Stromal cell of bone marrow (primary cell): Measurements from ENCODE around the gene PLSCR3.

Source experiments
- DNase-seq: peaks from one replicate; pipeline ENCODE4 v3.0.0-alpha.2; 2012; ENCODE audit warnings: low read depth

Gene PLSCR3

DNA sequence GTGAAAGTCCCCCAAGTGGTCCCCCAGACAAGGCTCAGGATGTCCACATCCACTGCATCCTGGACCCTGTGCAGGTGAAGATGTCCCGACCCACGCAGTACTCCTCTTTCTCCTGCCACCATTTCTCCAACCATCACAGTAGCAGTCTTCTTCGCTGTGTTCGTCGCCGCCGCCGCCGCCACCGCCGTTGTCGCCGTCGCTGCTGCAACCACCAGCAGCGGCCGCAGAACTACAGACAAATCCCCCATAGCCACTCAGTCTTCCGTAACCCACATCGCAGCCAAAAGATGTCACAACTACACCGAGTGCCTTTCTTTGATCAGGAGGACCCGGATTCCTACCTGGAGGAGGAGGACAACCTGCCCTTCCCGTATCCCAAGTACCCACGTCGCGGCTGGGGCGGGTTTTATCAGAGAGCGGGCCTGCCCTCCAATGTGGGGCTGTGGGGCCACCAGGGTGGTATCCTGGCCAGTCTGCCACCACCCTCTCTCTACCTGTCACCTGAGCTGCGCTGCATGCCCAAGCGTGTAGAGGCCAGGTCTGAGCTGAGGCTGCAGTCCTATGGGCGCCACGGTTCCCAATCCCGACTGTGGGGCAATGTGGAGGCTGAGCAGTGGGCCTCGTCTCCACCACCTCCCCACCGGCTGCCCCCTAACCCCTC is 32.0 kb upstream of the PLSCR3 start:
- DNase-seq, result no peak

DNA sequence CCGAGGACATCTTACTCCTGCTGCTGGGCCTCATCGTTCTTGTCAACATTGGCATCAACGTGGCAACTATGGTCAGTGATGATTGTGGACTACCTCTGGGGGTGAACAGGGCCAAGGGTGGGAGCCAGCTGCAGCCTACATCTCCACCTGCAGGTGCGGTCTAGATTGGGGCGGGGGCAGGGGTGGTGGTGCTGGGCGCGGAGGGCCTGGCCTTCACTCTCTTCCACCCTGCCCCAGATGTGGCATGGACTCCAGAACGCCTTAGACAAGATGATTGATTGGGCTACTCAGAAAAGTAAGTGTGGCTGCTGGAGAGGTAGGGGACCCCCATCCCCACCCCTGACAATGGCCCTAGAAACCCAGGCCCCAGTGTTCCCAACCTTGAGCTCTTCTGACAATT is 31.4 kb upstream of the PLSCR3 start:
- DNase-seq, result no peak

DNA sequence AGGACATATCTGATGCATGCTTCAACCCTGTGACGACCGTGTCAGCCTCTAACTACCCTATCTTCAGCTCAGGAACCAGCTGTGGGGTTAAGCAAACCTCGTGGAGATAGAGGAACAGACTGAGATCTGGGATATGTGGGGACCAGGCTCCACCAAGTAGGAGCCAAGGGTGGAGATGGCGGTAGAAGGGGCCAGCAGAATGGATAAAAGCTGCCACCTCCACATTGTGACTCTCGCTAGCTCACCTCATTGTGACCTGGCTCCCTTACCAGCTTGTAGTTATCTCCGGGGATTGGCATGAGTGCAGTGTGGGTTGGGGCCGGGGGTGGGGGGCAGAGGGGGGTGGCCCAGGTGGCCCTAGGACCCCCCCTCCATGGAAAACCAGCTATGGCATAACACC is 31.0 kb upstream of the PLSCR3 start, which contains the start of gene SPEM2:
TSS of gene SPEM2 (plus strand) at position 301 of the 400 bp plus-strand sequence. CDS start at position 374, 73 bp downstream.
- DNase-seq, result no peak

DNA sequence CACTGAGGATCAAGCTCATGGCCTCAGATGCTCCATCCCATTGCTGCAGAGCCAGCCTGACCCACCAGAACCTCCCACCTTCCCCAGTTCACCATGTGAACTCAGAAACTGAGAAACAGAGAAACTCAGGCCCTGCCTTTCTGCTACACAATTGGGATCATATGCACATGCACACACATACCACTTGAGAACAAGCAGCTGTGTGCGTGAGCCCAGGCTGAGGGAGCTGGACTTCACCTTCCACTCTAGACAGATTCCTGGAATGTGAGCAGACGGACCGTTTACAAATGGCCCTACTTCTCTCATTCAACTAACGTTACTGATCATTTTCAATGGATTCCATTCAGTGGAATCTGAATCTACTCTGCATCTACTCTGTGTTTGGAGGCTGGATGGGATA is 29.4 kb upstream of the PLSCR3 start:
- no peak for DNase-seq

DNA sequence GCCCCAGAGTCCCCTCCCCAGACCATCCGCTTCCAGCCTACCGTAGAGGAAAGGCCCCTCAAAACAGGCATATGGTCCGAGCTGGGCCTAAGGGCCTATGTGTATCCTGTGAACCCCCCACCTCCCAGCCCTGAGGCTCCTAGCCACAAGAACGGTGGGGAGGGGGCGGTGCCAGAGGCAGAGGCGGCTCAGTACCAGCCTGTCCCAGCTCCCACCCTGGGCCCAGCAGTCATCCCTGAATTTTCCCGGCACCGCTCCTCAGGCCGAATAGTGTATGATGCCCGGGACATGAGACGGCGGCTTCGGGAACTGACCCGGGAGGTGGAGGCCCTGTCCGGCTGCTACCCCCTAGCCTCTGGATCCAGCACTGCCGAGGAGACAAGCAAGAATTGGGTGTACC is 26.9 kb upstream of the PLSCR3 start:
- DNase-seq, result no peak

DNA sequence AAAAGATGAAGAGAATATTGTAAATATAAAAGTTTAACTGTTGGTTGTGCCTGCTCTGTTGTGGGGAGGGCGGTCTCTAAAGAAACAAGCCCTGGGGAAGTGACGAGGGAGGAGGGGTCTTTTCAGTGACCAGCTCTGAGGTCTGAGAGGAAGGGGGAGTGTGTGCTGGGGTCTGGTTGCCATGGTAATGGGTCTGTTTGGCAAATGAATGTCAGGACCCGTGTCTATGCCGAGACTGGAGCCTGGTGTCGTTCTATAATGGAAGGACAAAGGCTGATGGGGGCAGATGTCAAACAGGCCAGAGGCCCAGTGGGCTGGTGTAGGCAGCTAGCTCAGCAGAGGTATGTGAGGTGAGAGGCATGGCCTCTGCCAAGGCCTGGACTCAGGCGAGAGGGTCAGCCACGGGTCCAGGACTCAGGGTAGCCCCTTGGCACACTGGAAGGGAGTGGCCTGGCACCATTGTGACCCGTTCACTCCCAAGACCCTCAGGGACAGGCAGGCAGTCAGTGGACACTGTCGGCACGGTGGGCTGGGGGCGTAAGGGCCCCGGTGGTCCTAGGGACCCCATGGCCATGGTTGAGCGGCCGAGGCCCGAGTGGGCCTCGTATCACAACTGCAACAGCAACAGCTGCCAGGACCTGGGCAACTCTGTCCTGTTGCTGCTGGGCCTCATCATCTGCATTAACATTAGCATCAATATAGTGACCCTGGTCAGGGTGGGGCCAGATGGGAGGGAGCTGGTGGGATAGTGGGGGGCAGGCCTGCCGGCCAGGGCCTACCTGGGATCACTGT is 25.7 kb upstream of the PLSCR3 start, which contains the start of gene SPEM1:
TSS of gene SPEM1 (plus strand) at position 506 of the 792 bp plus-strand sequence. CDS start at position 567, 61 bp downstream.
- DNase-seq, result no peak

DNA sequence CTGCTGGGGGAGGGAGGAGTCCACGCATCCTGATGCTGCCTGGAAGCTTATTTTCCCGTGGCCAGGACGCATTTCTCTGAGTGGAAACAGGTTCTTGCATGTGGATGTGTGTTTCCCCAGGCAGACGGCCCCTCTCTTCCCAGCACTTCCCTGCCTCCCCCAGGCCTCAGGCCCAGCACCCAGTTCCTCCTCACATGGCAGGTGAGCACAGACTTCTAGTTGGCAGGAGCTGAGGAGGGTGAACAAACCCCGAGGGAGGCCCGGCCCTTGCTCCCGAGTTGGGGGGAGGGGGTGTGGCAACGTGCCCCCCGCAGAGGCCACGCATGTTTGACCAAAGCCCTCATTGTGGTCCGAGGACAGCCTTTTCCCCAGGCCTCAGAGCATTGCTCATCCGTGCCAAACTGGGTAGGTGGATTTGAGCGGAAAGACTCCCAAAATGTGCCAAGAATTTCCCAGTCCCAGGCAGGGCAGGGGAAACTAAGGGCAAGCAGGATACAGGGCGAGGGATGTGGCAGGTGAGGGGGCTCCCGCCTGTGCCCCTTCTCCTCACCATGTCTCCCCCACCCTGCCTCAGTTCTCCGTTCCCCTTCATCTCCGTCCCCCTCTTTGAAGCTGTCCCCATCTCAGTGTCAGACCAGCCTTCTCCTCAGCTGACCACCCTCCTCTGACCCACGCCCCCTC is 24.3 kb upstream of the PLSCR3 start:
- no peak for DNase-seq

DNA sequence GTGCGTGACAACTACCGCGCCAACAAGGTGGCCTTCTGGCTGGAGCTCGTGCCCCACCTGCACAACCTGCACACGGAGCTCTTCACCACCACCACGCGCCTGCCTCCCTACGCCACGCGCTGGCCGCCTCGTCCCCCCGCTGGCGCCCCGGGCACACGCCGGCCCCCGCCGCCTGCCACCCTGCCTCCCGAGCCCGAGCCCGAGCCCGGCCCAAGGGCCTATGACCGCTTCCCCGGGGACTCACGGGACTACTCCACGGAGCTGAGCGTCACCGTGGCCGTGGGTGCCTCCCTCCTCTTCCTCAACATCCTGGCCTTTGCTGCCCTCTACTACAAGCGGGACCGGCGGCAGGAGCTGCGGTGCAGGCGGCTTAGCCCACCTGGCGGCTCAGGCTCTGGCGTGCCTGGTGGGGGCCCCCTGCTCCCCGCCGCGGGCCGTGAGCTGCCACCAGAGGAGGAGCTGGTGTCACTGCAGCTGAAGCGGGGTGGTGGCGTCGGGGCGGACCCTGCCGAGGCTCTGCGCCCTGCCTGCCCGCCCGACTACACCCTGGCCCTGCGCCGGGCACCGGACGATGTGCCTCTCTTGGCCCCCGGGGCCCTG is 22.8 kb upstream of the PLSCR3 start:
- no peak for DNase-seq

DNA sequence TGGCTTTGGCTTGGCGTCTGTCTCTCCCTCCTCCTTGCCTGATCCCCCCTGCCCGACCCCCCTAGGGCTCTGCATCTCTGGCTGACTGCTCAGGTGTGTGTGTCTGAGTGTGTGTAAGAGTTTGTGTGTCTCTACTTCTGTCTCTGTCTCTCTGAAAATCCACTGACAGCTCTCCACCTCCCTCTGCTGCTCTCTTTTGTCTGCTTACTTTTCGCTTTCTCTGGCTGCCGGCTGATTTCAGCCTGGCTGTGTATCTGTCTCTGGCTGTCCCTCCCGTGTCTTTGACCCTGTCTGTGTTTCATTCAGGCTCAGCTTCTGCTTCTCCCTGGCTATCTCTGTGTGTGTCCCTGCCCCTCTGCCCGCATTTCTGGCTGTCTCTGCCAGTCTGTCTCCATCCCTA is 22.0 kb upstream of the PLSCR3 start:
- no peak for DNase-seq

DNA sequence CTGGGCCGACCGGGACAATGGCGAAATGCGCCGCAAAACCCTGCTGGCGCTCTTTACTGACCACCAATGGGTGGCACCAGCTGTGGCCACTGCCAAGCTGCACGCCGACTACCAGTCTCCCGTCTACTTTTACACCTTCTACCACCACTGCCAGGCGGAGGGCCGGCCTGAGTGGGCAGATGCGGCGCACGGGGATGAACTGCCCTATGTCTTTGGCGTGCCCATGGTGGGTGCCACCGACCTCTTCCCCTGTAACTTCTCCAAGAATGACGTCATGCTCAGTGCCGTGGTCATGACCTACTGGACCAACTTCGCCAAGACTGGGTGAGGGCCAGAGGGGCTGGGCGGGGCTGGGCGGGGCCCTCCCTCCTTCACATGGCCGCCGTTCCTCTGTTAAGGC is 21.5 kb upstream of the PLSCR3 start:
- DNase-seq, result no peak

DNA sequence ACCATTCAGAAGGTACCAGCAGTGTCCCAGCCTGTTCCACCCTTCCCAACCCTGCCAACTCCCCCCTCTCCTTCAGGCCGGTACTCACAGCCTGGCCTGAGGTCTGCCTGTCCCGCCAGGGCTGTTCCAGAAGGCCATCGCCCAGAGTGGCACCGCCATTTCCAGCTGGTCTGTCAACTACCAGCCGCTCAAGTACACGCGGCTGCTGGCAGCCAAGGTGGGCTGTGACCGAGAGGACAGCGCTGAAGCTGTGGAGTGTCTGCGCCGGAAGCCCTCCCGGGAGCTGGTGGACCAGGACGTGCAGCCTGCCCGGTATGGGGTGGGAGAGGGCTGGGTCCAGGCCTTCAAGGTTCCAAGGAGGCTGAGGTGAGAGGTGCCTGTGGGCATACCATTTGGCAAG is 20.5 kb upstream of the PLSCR3 start:
- DNase-seq, result no peak

DNA sequence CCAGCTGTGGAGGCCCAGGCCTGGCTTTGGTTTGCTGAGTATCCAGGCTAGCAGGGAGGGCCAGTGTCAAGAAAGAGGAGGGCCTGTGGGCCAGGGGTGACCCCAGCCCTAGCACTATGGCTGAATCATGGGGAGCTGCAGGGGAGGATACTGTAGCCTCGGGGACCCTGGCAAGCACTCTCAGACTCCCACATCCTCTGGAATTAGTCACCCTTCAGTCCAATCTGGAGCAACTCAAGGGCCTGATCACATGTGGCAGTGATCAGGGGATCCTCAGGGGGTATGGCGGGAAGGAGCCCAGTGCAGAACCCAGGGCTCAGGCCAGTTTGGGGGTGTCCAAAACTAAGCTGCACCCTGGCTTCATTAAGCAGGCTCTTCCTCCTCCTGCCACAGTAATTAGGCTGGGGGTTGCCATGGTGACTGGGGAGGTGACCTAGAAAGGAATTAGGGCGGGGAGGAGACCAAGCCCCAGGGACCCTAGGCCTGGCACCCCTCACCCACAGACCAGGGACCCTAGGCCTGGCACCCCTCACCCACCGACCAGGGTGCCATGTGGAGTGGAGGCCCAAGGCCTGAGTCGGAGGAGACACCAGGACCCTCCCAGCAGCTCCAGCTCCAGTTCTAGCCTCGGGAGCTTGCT is 19.1 kb upstream of the PLSCR3 start:
- DNase-seq, result no peak

DNA sequence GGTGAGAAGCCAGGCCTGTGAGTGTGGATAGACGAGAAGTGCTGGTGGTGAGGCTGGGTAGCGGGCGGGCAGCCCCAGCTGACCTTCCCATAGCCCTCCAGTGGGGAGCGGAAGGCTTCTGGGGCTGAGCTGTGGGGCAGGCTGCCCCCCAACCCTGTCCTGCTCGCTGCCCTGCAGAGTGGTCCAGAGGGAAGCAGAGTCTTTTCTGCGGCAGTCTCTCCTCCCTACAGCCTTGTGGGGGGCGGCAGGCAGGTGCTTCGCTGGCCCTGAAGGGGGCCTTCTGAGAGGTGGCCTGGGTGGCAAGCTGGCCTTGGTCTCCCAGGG is 17.1 kb upstream of the PLSCR3 start:
- no peak for DNase-seq

DNA sequence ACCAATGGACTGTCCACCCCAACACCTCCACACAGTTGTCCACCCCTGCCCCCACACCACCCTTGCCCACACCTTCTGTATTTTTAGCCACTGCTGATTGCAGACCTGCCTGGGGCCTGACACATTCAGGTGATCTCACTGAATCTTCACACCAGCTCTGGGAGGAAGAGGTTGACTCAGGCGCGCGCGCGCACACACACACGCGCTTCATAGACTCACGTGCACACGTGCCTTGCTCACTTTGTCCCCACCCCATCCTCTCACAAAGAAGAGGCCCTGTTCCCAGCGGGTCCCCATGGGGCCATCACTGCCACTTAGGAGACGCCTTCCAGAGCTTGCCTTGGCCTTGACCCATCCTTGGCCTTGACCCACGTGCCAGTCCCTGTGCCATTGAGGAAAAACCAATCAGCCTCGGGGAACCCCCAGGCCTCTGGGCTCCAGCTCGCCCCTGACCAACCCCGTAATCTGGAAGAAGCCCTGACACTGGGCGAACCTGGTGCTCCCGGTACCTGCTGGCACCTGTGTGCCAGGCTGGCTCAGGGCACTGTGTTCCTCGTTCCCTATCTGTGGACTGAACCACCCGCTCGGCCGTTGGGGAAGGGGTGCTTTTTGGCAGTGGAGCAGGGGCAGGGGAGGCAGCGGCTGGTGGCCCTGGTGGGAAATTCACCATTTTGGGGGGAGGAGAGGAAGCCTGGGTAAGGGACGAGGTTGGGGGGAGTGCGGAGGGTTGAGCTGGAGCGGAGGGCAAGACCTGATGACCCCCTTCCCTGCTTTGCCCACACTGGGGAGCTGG is 16.5 kb upstream of the PLSCR3 start:
- no peak for DNase-seq

DNA sequence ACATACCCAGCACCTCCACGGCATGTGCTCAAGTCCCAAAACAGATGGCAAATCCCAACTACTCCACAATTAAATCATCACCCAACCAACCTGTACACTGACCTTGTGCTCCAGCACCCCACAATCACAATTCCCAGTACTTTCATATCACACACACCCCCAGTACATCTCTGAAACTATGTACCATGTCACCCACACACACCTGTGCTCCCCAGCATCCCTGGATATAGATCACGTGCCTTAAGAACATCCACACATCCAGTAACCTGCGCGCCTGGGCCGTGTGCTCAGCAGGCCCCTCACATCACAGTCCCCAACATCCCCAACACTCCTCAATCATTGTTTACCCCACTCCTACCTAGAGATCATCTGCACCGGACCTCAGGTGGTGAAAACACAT is 15.4 kb upstream of the PLSCR3 start:
- no peak for DNase-seq

DNA sequence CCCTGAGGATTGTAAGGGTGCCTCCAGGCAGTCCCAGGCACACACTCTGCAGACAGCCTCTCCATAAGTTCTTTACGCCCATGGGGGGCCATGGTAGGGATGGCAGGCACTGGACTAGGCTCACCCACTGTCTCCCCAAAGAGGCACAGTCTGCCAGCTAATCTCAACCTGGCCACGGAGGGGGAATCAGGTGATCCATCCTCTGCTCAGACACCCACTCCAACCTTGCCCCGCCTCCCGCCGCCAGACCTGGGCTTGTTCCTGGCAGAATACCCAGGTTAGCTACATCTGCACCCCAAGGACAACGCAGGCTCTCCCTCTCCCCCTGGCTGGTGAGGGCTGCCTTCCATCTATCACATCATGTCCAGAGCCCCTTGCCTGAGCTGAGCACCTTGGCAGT is 14.5 kb upstream of the PLSCR3 start:
- DNase-seq, result no peak

DNA sequence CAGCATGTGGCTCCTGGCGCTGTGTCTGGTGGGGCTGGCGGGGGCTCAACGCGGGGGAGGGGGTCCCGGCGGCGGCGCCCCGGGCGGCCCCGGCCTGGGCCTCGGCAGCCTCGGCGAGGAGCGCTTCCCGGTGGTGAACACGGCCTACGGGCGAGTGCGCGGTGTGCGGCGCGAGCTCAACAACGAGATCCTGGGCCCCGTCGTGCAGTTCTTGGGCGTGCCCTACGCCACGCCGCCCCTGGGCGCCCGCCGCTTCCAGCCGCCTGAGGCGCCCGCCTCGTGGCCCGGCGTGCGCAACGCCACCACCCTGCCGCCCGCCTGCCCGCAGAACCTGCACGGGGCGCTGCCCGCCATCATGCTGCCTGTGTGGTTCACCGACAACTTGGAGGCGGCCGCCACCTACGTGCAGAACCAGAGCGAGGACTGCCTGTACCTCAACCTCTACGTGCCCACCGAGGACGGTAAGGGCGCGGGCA is 14.0 kb upstream of the PLSCR3 start:
- no peak for DNase-seq

DNA sequence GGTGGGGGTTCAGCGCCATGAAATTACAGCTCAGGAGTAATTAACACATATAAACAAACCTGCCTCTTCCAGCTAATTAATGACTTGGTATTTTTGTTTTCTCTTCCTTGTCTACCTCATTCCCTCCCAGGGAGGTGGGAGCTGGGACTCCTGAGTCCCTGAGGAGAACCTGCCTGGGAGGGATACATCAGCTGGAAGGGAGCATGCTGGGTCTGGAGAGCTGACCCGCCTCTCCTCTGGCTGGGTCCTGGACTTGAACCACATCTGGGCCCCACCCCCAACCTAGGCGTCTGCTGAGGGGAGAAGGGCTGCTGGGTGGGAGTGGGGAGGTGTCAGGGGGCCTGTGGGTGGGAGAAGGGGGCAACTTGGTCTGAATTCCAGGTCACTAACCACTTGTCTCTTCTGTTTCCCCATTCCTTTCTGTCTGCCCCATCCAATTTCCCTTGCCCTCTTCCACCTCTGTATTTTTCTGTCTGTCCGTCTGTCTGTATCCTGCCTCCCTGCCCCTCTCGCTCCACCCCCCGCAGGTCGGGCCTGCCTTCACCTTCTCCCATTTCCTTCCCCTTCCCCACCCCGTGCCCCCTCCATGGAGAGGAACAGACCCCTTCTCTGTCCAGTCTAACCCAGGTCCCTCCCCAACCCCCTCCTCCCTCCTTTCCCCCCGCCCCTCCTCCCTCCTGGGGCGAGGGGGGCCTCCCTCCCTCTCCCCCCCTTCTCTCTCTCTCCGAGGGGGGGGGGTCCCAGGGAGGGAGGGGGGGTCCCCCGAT is 13.3 kb upstream of the PLSCR3 start, which contains the start of gene NLGN2:
TSS of gene NLGN2 (plus strand) at position 361 of the 767 bp plus-strand sequence. CDS start 411 bp downstream, outside the sequence.
- DNase-seq, result no peak

DNA sequence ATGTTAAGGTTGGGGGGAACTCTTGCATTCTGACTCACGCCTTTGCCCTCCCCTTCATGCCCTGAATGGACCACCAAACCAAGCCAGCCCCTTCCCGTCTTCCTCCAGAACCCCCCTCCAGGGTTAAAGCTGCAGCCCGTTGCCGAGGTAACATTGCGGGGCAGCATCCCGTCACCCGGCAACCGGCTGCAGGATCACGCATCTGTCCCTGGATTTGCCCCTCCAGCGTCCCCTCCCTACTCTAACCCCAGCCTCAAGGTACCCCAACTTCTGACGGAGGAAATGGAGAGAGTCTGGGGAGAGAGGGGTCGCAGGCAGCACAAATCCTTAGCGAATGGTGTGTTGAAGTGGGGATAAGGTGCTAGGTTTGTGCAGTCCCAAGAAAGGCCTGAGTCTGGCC is 12.8 kb upstream of the PLSCR3 start:
- no peak for DNase-seq

DNA sequence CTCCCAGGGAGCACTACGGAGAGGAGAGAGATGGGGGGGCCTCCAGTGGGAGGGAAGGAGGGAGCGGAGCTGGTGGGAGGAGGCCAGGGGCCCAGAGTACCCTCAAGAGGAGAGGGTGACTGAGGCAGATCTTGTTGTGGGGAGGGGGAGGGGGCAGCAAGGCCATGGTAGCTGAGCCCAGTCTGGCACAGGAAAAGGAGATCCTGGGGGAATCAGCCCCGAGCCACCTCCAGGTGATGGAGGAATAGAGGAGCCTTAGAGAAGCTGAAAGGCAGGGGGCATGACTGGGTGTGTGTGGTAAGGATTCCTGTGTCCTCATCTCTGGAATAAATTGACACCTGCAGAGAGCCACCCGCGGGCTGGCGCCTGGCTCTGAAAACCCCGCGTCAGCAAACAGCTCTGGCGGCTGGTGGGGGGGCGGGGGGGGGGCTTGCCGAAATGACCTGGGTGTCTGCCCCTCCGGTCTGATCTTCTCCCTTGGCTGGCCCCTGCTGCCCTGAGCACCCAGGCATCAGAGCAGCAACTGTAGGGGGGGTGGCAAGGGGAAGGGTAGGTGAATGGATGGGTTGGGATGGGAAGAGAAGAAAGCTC is 12.0 kb upstream of the PLSCR3 start:
- DNase-seq, result no peak
